A673 (cell line): ENCODE measurements around the gene HOXB13. TPM values are rescaled to one million over a fixed set of nuclear protein-coding genes. Genes with fewer than 3 reads are reported as not detected.

Experiments
- BruUV-seq: library from RNA; stranded (reverse); fragments of 400-500 nt; replicated peaks from 2 replicates; lab custom pipeline; 2021; lab: Mats Ljungman, UMichigan
- CTCF ChIA-PET: fragments of 300-600 bp; sonication (Branson Sonifier 250); formaldehyde crosslinking; loops from one replicate; lab custom pipeline; 2022; ENCODE audit warnings: antibody characterized with exemption; lab: Charles Lee
- POLR2A ChIA-PET: fragments of 300-600 bp; sonication (Branson Sonifier 250); formaldehyde crosslinking; loops from one replicate; lab custom pipeline; 2022; ENCODE audit warnings: antibody characterized with exemption; ENCODE audit not compliant: low non-redundant PET; lab: Charles Lee
- DNase-seq: peaks from one replicate; pipeline ENCODE4 v3.0.0-alpha.2; 2015; ENCODE audit warnings: low spot score
- H3K27ac ChIP-seq: fragments of 200-600 bp; sonication (generic); 2 replicates; pipeline ENCODE4 v1.5.1; 2016; ENCODE audit warnings: mixed run types, low read depth, mild to moderate bottlenecking, mixed read lengths, antibody characterized with exemption, low read length; ENCODE audit not compliant: poor library complexity, severe bottlenecking
- H3K27me3 ChIP-seq: fragments of 200-600 bp; sonication (generic); replicated peaks from 2 replicates; pipeline ENCODE4 v1.6.1; 2017; ENCODE audit warnings: mixed run types, low read depth, mild to moderate bottlenecking, mixed read lengths, antibody characterized with exemption, low read length; ENCODE audit not compliant: insufficient read depth, poor library complexity
- H3K36me3 ChIP-seq: fragments of 200-600 bp; sonication (generic); 2 replicates; pipeline ENCODE4 v1.6.1; 2016; ENCODE audit warnings: mixed run types, mild to moderate bottlenecking, mixed read lengths, antibody characterized with exemption, low read length; ENCODE audit not compliant: insufficient read depth, poor library complexity, severe bottlenecking
- H3K4me1 ChIP-seq: fragments of 200-600 bp; sonication (generic); 2 replicates; pipeline ENCODE4 v1.6.1; 2017; ENCODE audit warnings: mixed run types, mild to moderate bottlenecking, mixed read lengths, antibody characterized with exemption, low read length; ENCODE audit not compliant: insufficient read depth, poor library complexity, severe bottlenecking
- H3K4me3 ChIP-seq: fragments of 200-600 bp; sonication (generic); 2 replicates; pipeline ENCODE4 v1.5.1; 2016; ENCODE audit warnings: low read depth, mixed run types, mild to moderate bottlenecking, mixed read lengths, low read length; ENCODE audit not compliant: poor library complexity, severe bottlenecking
- H3K9me3 ChIP-seq: fragments of 200-600 bp; sonication (generic); 2 replicates; pipeline ENCODE4 v1.6.1; 2016; ENCODE audit warnings: mixed run types, low read depth, mild to moderate bottlenecking, mixed read lengths, antibody characterized with exemption, low read length; ENCODE audit not compliant: poor library complexity, severe bottlenecking
- CTCF ChIP-seq: fragments of 300-800, 200-600 bp; sonication (generic); conservative IDR thresholded peaks from 2 replicates; pipeline ENCODE4 v1.5.1; 2017; ENCODE audit warnings: low read depth, mild to moderate bottlenecking, antibody characterized with exemption, low read length, moderate library complexity, mixed read lengths
- EZH2 ChIP-seq: fragments of 200-600 bp; sonication (generic); IDR thresholded peaks from 2 replicates; pipeline ENCODE4 v1.6.1; 2017; ENCODE audit warnings: borderline replicate concordance, low read depth, mild to moderate bottlenecking, mixed read lengths, antibody characterized with exemption, low read length; ENCODE audit not compliant: poor library complexity, severe bottlenecking
- intact Hi-C: fragments of 100-400 bp; cut with micrococcal nuclease; formaldehyde crosslinking; loops from one replicate; pipeline ENCODE4 v1.10.0; 2022; ENCODE audit not compliant: unreplicated experiment
- total RNA-seq: library from RNA; stranded (reverse); gene quantifications from 2 replicates; pipeline ENCODE4 v1.2.3, GENCODE V29; 2021

Gene HOXB13
- total RNA-seq, 1 experiment from 2014 or later: 11.7 TPM

- Histone ChIP-seq H3K27me3 (no peaks in the 10 kb centered on the region), H3K9me3 (no peaks in the 10 kb centered on the region), H3K27ac (no peak overlapping the region), H3K4me1 (peaks cover 12% of the 10 kb centered on the region), H3K36me3 (no peaks in the 10 kb centered on the region), H3K4me3 (no peak overlapping the region)
- CTCF ChIA-PET: no interaction called here
- no peak for TF ChIP-seq EZH2
- no peak for TF ChIP-seq CTCF
- intact Hi-C loops: no loop called here
- BruUV-seq: no TSS peak
- no peak for DNase-seq
- POLR2A ChIA-PET: no interaction called here
These were observed 5.9 kb upstream of the HOXB13 start for GRCh38 chr17:48734333-48735061.

GRCh38 chr17:48733632-48734328 is 5.2 kb upstream of the HOXB13 start:
- TF ChIP-seq EZH2 (no peak), CTCF (no peak)

GRCh38 chr17:48732688-48733629 is 4.4 kb upstream of the HOXB13 start:
- no peak for TF ChIP-seq EZH2
- no peak for TF ChIP-seq CTCF
- intact Hi-C loops: no loop called here
- BruUV-seq: no TSS peak
- DNase-seq: no peak
- no peaks in the 10 kb centered on the region for H3K36me3 ChIP-seq
- H3K27ac ChIP-seq: no peak overlapping the region
- no peaks in the 10 kb centered on the region for H3K9me3 ChIP-seq
- POLR2A ChIA-PET: no interaction called here
- no peak overlapping the region for H3K4me3 ChIP-seq
- CTCF ChIA-PET: interaction anchor here (1.0 kb wide), 1 partner anchor 8 kb away, joined by 3 read pairs; no protein-coding TSS in a partner anchor
- peaks cover 16% of the 10 kb centered on the region for H3K4me1 ChIP-seq
- no peaks in the 10 kb centered on the region for H3K27me3 ChIP-seq

More at GRCh38 chr17:48733632-48734328, 5.2 kb upstream of the HOXB13 start:
- H3K4me1 ChIP-seq: peaks cover 16% of the 10 kb centered on the region
- H3K36me3 ChIP-seq: no peaks in the 10 kb centered on the region
- no TSS peak for BruUV-seq
- intact Hi-C loops: no loop called here
- H3K27me3 ChIP-seq: no peaks in the 10 kb centered on the region
- CTCF ChIA-PET: interaction anchor here (1.0 kb wide), 1 partner anchor 9 kb away, joined by 3 read pairs; no protein-coding TSS in a partner anchor
- no peak overlapping the region for H3K27ac ChIP-seq
- POLR2A ChIA-PET: no interaction called here
- no peak overlapping the region for H3K4me3 ChIP-seq
- no peaks in the 10 kb centered on the region for H3K9me3 ChIP-seq
- DNase-seq: no peak
